B cell (primary cell): ENCODE data around the gene ZEB1. TPM values are rescaled to one million over a fixed set of nuclear protein-coding genes. Genes with fewer than 3 reads are reported as not detected.

Source experiments
- ATAC-seq: fragments of 200-7000 bp; cut with Tn5 transposase; one replicate; pipeline ENCODE4 v1.10.0; 2021; ENCODE audit warnings: low read depth, mild to moderate bottlenecking, moderate number of reproducible peaks, moderate library complexity
- CTCF ChIA-PET: fragments of 350-600 bp; sonication (Branson Sonifier 250); formaldehyde crosslinking; loops from one replicate; lab custom pipeline; 2021; ENCODE audit warnings: antibody characterized with exemption, inconsistent platforms; lab: Charles Lee
- POLR2A ChIA-PET: fragments of 350-600 bp; sonication (Branson Sonifier 250); formaldehyde crosslinking; loops from one replicate; lab custom pipeline; 2021; ENCODE audit warnings: antibody characterized with exemption; lab: Charles Lee
- DNase-seq: peaks from one replicate; pipeline ENCODE4 v3.0.0; 2013
- H2AFZ ChIP-seq: 2 replicates; pipeline ENCODE4 v1.6.1; 2012; ENCODE audit warnings: mild to moderate bottlenecking, low read depth, low read length; ENCODE audit not compliant: insufficient read depth, poor library complexity, severe bottlenecking
- H3K27ac ChIP-seq, 2 donors: 1 replicate in 1 of 2; 2 replicates in 1 of 2; pipeline ENCODE4 v1.5.1; 2012 to 2013; ENCODE audit warnings: low read length in 2 of 2, mild to moderate bottlenecking in 2 of 2, moderate library complexity in 1 of 2
- H3K27me3 ChIP-seq, 4 experiments: fragments of 200-600 bp in 1 of 4; sonication (generic) in 1 of 4; replicated peaks in 1 of 4; 1 replicate in 2 of 4; 2 replicates in 2 of 4; pipeline versions ENCODE4 v1.6.1 to v1.7.0; 2013 to 2016; ENCODE audit warnings: low read length in 3 of 4, mild to moderate bottlenecking in 2 of 4, mixed read lengths in 1 of 4, moderate library complexity in 1 of 4; ENCODE audit not compliant: insufficient read depth in 4 of 4, control insufficient read depth in 3 of 4; ENCODE audit errors: control extremely low read depth in 1 of 4
- H3K36me3 ChIP-seq, 2 experiments: replicated peaks in 1 of 2; 1 replicate in 1 of 2; 2 replicates in 1 of 2; pipeline versions ENCODE4 v1.6.1 to v1.7.1; 2013; ENCODE audit warnings: low read length in 1 of 2; ENCODE audit not compliant: insufficient read depth in 2 of 2, control insufficient read depth in 1 of 2; ENCODE audit errors: control extremely low read depth in 1 of 2, extremely low read depth in 1 of 2
- H3K4me1 ChIP-seq, 2 donors: fragments of 200-600 bp in 1 of 2; sonication (generic) in 1 of 2; 1 replicate in 1 of 2; 2 replicates in 1 of 2; pipeline versions ENCODE4 v1.5.1 to v1.6.1; 2013 to 2017; ENCODE audit warnings: low read length in 2 of 2; ENCODE audit not compliant: control insufficient read depth in 2 of 2, insufficient read depth in 2 of 2
- H3K4me2 ChIP-seq: replicated peaks from 2 replicates; pipeline ENCODE3; 2012; ENCODE audit warnings: mild to moderate bottlenecking, low read depth, low read length; ENCODE audit not compliant: poor library complexity, severe bottlenecking
- H3K4me3 ChIP-seq, 5 experiments: fragments of 200-600 bp in 1 of 5; sonication (generic) in 1 of 5; 1 replicate in 3 of 5; 2 replicates in 2 of 5; pipeline versions ENCODE4 v1.5.1 to v1.7.0; 2011 to 2016; ENCODE audit warnings: low read length in 4 of 5, mild to moderate bottlenecking in 4 of 5, low read depth in 2 of 5, control low read depth in 1 of 5, moderate library complexity in 1 of 5; ENCODE audit not compliant: insufficient read depth in 1 of 5; ENCODE audit errors: control extremely low read depth in 1 of 5, extremely low read depth in 1 of 5
- H3K79me2 ChIP-seq: fragments of 200-600 bp; sonication (generic); one replicate; pipeline ENCODE4 v1.6.0; 2016; ENCODE audit warnings: low read length; ENCODE audit not compliant: control insufficient read depth, insufficient read depth
- H3K9ac ChIP-seq: fragments of 200-600 bp; sonication (generic); 2 replicates; pipeline ENCODE4 v1.6.1; 2017; ENCODE audit warnings: mild to moderate bottlenecking, low read length, moderate library complexity
- H3K9me3 ChIP-seq, 3 donors: one replicate each; pipeline versions ENCODE4 v1.6.1 to v1.7.1; 2013; ENCODE audit warnings: low read length in 2 of 3; ENCODE audit not compliant: control insufficient read depth in 2 of 3, insufficient read depth in 1 of 3; ENCODE audit errors: control extremely low read depth in 1 of 3
- H4K20me1 ChIP-seq: 2 replicates; pipeline ENCODE4 v1.6.0; 2012; ENCODE audit warnings: mild to moderate bottlenecking, low read length; ENCODE audit not compliant: insufficient read depth, control insufficient read depth, poor library complexity, severe bottlenecking
- H3K27ac Mint-ChIP-seq: one replicate; pipeline ENCODE4 v1.8.0; 2021; ENCODE audit warnings: mixed read lengths
- H3K27me3 Mint-ChIP-seq: one replicate; pipeline ENCODE4 v1.8.0; 2021; ENCODE audit warnings: mixed read lengths
- H3K4me1 Mint-ChIP-seq: one replicate; pipeline ENCODE4 v1.8.0; 2021; ENCODE audit warnings: mixed read lengths
- H3K4me3 Mint-ChIP-seq: one replicate; pipeline ENCODE4 v1.8.0; 2021; ENCODE audit warnings: mixed read lengths
- H3K9me3 Mint-ChIP-seq: one replicate; pipeline ENCODE4 v1.8.0; 2022; ENCODE audit warnings: mixed read lengths; ENCODE audit not compliant: insufficient read depth
- CTCF ChIP-seq: fragments of 200-600 bp; IDR thresholded peaks from one replicate; pipeline ENCODE4 v1.8.0; 2022; ENCODE audit warnings: antibody characterized with exemption, mild to moderate bottlenecking
- EZH2 ChIP-seq: IDR thresholded peaks from 2 replicates; pipeline ENCODE4 v1.6.1; 2012; ENCODE audit warnings: borderline replicate concordance, low read depth, mild to moderate bottlenecking, moderate library complexity, low read length; ENCODE audit not compliant: insufficient read depth, poor library complexity, severe bottlenecking
- WGBS: methylation state at CpG from one replicate; pipeline ENCODE4 v1.1.5; 2013; ENCODE audit warnings: missing lambda C conversion rate; ENCODE audit not compliant: insufficient coverage; 5-methylcytosine and 5-hydroxymethylcytosine counted together
- intact Hi-C: fragments of 100-400 bp; cut with micrococcal nuclease; formaldehyde crosslinking; loops from one replicate; pipeline ENCODE4 v1.10.0; 2022
- polyA plus RNA-seq: library from polyadenylated mRNA; depleted of rRNA; stranded (reverse); fragments of >200 nt; gene quantifications from 2 replicates; pipeline ENCODE4 v1.2.3, GENCODE V29; 2012
- total RNA-seq, 2 donors: library from RNA; stranded (reverse); fragments of 120-200 nt in 1 of 2; gene quantifications; 1 replicate in 1 of 2; 2 replicates in 1 of 2; pipeline versions ENCODE4 v1.2.3 to v1.2.4, GENCODE V29; 2013 to 2022

ZEB1 gene
- total and polyA plus RNA-seq, 2 donors (not counting 1 experiment from before 2014, with no cell fraction given), result 11.2 to 96.7 TPM

GRCh38 chr10:31383810-31384588 lies 65.0 kb downstream of the ZEB1 start:
- Histone ChIP-seq H3K9me3 (no peaks in the 10 kb centered on the region), H3K4me3 (peak overlapping the region in 1 of 5 experiments; percentile 6), H4K20me1 (peaks cover 14% of the 10 kb centered on the region), H3K79me2 (peaks cover 21% of the 10 kb centered on the region), H3K9ac (no peak overlapping the region), H3K27ac (no peak overlapping the region), H3K4me1 (peaks cover 7% of the 10 kb centered on the region in 2 donors), H3K4me2 (no peak overlapping the region), H2AFZ (no peak overlapping the region), H3K27me3 (no peaks in the 10 kb centered on the region), H3K36me3 (peaks cover 9% of the 10 kb centered on the region in 2 experiments)
- ChIA-PET POLR2A (no interaction called here), CTCF (interaction anchor here (0.7 kb wide), 1 partner anchor 147 kb away, joined by 5 read pairs; no protein-coding TSS in a partner anchor)
- peak overlapping the region; percentile 46 for H3K4me3 Mint-ChIP-seq
- peaks cover 24% of the 10 kb centered on the region for H3K4me1 Mint-ChIP-seq
- H3K27me3 Mint-ChIP-seq, result no peaks in the 10 kb centered on the region
- H3K27ac Mint-ChIP-seq, result no peak overlapping the region
- peak; percentile 68 for ATAC-seq
- intact Hi-C loops, result loop anchor here (5.0 kb wide), 1 partner anchor 37 kb away; no protein-coding TSS in a partner anchor
- TF ChIP-seq CTCF, result no peak
- TF ChIP-seq EZH2, result no peak
- 65% methylated on average over 2 of the region's 8 CpGs for WGBS
- H3K9me3 Mint-ChIP-seq, result no peaks in the 10 kb centered on the region
- DNase-seq, result peak; percentile 49

- TF ChIP-seq EZH2, result no peak
- no peak for TF ChIP-seq CTCF
- peaks cover 19% of the 10 kb centered on the region for H3K79me2 ChIP-seq
- H3K36me3 ChIP-seq, result peaks cover 9% of the 10 kb centered on the region in 2 experiments
- Mint-ChIP-seq H3K27me3 (no peaks in the 10 kb centered on the region), H3K4me1 (peaks cover 24% of the 10 kb centered on the region), H3K4me3 (peak overlapping the region; percentile 46), H3K27ac (no peak overlapping the region), H3K9me3 (no peaks in the 10 kb centered on the region)
- 100% methylated on average over 1 of the region's 2 CpGs for WGBS
- no peak overlapping the region for H3K4me2 ChIP-seq
- peaks cover 12% of the 10 kb centered on the region for H4K20me1 ChIP-seq
- ChIA-PET POLR2A (no interaction called here), CTCF (no interaction called here)
- ATAC-seq (no peak), DNase-seq (no peak)
- no peak overlapping the region for H3K9ac ChIP-seq
- intact Hi-C loops, result loop anchor here (5.0 kb wide), 1 partner anchor 37 kb away; no protein-coding TSS in a partner anchor
- H3K27me3 ChIP-seq, result no peaks in the 10 kb centered on the region
- no peaks in the 10 kb centered on the region for H3K9me3 ChIP-seq
- H2AFZ ChIP-seq, result no peak overlapping the region
- H3K27ac ChIP-seq, result no peak overlapping the region
- peak overlapping the region in 1 of 5 experiments; percentile 6 for H3K4me3 ChIP-seq
- H3K4me1 ChIP-seq, result peaks cover 7% of the 10 kb centered on the region in 2 donors
Observed at GRCh38 chr10:31384589-31384949, 65.6 kb downstream of the ZEB1 start.
